Loucy (cell line): ENCODE data around the gene DISC1.

ENCODE experiments used
- EZH2phosphoT487 ChIP-seq: fragments of 200-600 bp; IDR thresholded peaks from 2 replicates; pipeline ENCODE4 v1.6.1; 2018; ENCODE audit warnings: antibody characterized with exemption, mild to moderate bottlenecking, moderate library complexity, borderline replicate concordance
- TF ChIP-seq, protein P1 (sequence below): fragments of 200-600 bp; sonication (generic); conservative IDR thresholded peaks from 2 replicates; pipeline ENCODE4 v1.5.1; 2014; ENCODE audit warnings: mild to moderate bottlenecking, antibody characterized with exemption, low read length

DNA sequence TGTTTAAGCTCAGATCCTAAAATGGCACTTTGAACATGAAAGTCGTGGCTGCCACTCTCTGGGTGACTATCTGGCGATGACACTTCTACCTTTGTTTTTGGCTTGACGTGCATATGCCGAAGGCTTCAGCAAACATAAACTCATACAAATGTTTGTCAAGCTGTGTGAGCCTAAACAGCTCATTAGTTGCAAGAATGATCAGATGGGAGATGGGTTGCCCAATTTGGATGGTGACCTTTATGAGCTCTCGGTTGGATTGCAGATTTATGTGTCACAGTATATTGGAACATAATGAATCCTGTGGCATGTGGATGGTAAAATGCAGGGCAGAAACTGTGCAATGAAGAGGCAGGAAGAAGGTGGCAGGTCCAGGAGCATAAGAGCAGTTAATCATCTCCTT lies 229.3 kb downstream of the DISC1 start:
- TF ChIP-seq, protein P1, sequence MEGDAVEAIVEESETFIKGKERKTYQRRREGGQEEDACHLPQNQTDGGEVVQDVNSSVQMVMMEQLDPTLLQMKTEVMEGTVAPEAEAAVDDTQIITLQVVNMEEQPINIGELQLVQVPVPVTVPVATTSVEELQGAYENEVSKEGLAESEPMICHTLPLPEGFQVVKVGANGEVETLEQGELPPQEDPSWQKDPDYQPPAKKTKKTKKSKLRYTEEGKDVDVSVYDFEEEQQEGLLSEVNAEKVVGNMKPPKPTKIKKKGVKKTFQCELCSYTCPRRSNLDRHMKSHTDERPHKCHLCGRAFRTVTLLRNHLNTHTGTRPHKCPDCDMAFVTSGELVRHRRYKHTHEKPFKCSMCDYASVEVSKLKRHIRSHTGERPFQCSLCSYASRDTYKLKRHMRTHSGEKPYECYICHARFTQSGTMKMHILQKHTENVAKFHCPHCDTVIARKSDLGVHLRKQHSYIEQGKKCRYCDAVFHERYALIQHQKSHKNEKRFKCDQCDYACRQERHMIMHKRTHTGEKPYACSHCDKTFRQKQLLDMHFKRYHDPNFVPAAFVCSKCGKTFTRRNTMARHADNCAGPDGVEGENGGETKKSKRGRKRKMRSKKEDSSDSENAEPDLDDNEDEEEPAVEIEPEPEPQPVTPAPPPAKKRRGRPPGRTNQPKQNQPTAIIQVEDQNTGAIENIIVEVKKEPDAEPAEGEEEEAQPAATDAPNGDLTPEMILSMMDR: no peak
- TF ChIP-seq EZH2phosphoT487: no peak
